PC-9 (cell line): ENCODE data around the gene RIOK3. TPM values are rescaled to one million over a fixed set of nuclear protein-coding genes. Genes with fewer than 3 reads are reported as not detected.

Experiments
- BruUV-seq: library from RNA; stranded (reverse); fragments of 400-500 nt; replicated peaks from 2 replicates; lab custom pipeline; 2021; lab: Mats Ljungman, UMichigan
- CTCF ChIA-PET: fragments of 300-600 bp; sonication (Branson Sonifier 250); formaldehyde crosslinking; loops from one replicate; lab custom pipeline; 2022; ENCODE audit warnings: antibody characterized with exemption; lab: Charles Lee
- POLR2A ChIA-PET: fragments of 300-600 bp; sonication (Branson Sonifier 250); formaldehyde crosslinking; loops from one replicate; lab custom pipeline; 2022; ENCODE audit warnings: antibody characterized with exemption; ENCODE audit not compliant: unreplicated experiment; lab: Charles Lee
- DNase-seq, 2 experiments: peaks; one replicate each; pipeline versions ENCODE4 v3.0.0 to v3.0.0-alpha.2; 2015 to 2022; ENCODE audit warnings: mixed read lengths in 1 of 2
- H2AFZ ChIP-seq: fragments of 200-600 bp; sonication (generic); 2 replicates; pipeline ENCODE4 v1.8.1; 2017; ENCODE audit warnings: antibody characterized with exemption
- H3F3A ChIP-seq: fragments of 200-600 bp; sonication (generic); 2 replicates; pipeline ENCODE4 v1.8.1; 2017; ENCODE audit warnings: antibody characterized with exemption, mild to moderate bottlenecking, low read depth; ENCODE audit not compliant: insufficient read depth
- H3K27ac ChIP-seq: fragments of 200-600 bp; sonication (generic); 2 replicates; pipeline ENCODE4 v1.6.1; 2016; ENCODE audit warnings: mixed run types
- H3K27me3 ChIP-seq: fragments of 200-600 bp; sonication (generic); 2 replicates; pipeline ENCODE4 v1.6.1; 2016; ENCODE audit warnings: low read depth, mixed run types; ENCODE audit not compliant: insufficient read depth
- H3K36me3 ChIP-seq: fragments of 200-600 bp; sonication (generic); 2 replicates; pipeline ENCODE4 v1.6.1; 2016; ENCODE audit warnings: low read depth, mixed run types
- H3K4me1 ChIP-seq: fragments of 200-600 bp; sonication (generic); replicated peaks from 2 replicates; pipeline ENCODE4 v1.6.1; 2016; ENCODE audit warnings: mixed run types; ENCODE audit not compliant: insufficient read depth
- H3K4me2 ChIP-seq: fragments of 200-600 bp; sonication (generic); 2 replicates; pipeline ENCODE4 v1.6.1; 2017; ENCODE audit warnings: mixed run types
- H3K4me3 ChIP-seq: fragments of 200-600 bp; sonication (generic); 2 replicates; pipeline ENCODE4 v1.6.1; 2016; ENCODE audit warnings: mixed run types
- H3K79me2 ChIP-seq: fragments of 200-600 bp; sonication (generic); 2 replicates; pipeline ENCODE4 v1.6.1; 2017; ENCODE audit warnings: low read depth, mixed run types
- H3K9me2 ChIP-seq: fragments of 200-600 bp; sonication (generic); 2 replicates; pipeline ENCODE4 v1.8.1; 2017; ENCODE audit warnings: mild to moderate bottlenecking; ENCODE audit not compliant: insufficient read depth
- H3K9me3 ChIP-seq: fragments of 200-600 bp; sonication (generic); 2 replicates; pipeline ENCODE4 v1.8.1; 2016; ENCODE audit warnings: low read depth; ENCODE audit not compliant: insufficient read depth
- H4K20me1 ChIP-seq: fragments of 200-600 bp; sonication (generic); 2 replicates; pipeline ENCODE4 v1.8.1; 2017; ENCODE audit not compliant: insufficient read depth
- EZH2 ChIP-seq: fragments of 200-600 bp; sonication (generic); IDR thresholded peaks from 2 replicates; pipeline ENCODE4 v1.8.0; 2017; ENCODE audit warnings: antibody characterized with exemption, low read depth
- intact Hi-C: fragments of 100-400 bp; cut with micrococcal nuclease; formaldehyde crosslinking; loops from one replicate; pipeline ENCODE4 v1.10.0; 2022; ENCODE audit not compliant: unreplicated experiment
- total RNA-seq: library from RNA; stranded (reverse); gene quantifications from 2 replicates; pipeline ENCODE4 v1.2.3, GENCODE V29; 2021
- TF ChIP-seq, protein P1 (sequence below): fragments of 200-600 bp; sonication (generic); conservative IDR thresholded peaks from 2 replicates; pipeline ENCODE4 v1.6.1; 2017; ENCODE audit warnings: mixed run types, antibody characterized with exemption, mild to moderate bottlenecking, moderate library complexity

The RIOK3 gene
- total RNA-seq, 1 experiment from 2014 or later: 39.9 TPM

- ChIA-PET CTCF (interaction anchor here (0.6 kb wide), 1 partner anchor 619 kb away, joined by 3 read pairs; no protein-coding TSS in a partner anchor), POLR2A (no interaction called here)
- H3K4me2 ChIP-seq: no peak overlapping the region
- intact Hi-C loops: no loop called here
- H4K20me1 ChIP-seq: no peaks in the 10 kb centered on the region
- H3K9me3 ChIP-seq: no peaks in the 10 kb centered on the region
- H2AFZ ChIP-seq: no peak overlapping the region
- TF ChIP-seq EZH2: no peak
- TF ChIP-seq, protein P1, sequence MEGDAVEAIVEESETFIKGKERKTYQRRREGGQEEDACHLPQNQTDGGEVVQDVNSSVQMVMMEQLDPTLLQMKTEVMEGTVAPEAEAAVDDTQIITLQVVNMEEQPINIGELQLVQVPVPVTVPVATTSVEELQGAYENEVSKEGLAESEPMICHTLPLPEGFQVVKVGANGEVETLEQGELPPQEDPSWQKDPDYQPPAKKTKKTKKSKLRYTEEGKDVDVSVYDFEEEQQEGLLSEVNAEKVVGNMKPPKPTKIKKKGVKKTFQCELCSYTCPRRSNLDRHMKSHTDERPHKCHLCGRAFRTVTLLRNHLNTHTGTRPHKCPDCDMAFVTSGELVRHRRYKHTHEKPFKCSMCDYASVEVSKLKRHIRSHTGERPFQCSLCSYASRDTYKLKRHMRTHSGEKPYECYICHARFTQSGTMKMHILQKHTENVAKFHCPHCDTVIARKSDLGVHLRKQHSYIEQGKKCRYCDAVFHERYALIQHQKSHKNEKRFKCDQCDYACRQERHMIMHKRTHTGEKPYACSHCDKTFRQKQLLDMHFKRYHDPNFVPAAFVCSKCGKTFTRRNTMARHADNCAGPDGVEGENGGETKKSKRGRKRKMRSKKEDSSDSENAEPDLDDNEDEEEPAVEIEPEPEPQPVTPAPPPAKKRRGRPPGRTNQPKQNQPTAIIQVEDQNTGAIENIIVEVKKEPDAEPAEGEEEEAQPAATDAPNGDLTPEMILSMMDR: no peak
- no TSS peak for BruUV-seq
- H3K27ac ChIP-seq: no peak overlapping the region
- H3K4me3 ChIP-seq: no peak overlapping the region
- H3K4me1 ChIP-seq: peaks cover 11% of the 10 kb centered on the region
- H3K79me2 ChIP-seq: no peaks in the 10 kb centered on the region
- no peaks in the 10 kb centered on the region for H3K27me3 ChIP-seq
- DNase-seq: no peak
- no peaks in the 10 kb centered on the region for H3F3A ChIP-seq
- H3K36me3 ChIP-seq: no peaks in the 10 kb centered on the region
- no peaks in the 10 kb centered on the region for H3K9me2 ChIP-seq
These were observed 40.6 kb downstream of the RIOK3 start for GRCh38 chr18:23493654-23494053.

- Histone ChIP-seq H3K4me3 (no peak overlapping the region), H4K20me1 (no peaks in the 10 kb centered on the region), H3K9me3 (no peaks in the 10 kb centered on the region), H3K9me2 (no peaks in the 10 kb centered on the region), H3K4me2 (no peak overlapping the region), H3K79me2 (no peaks in the 10 kb centered on the region), H3K4me1 (peaks cover 11% of the 10 kb centered on the region), H3K27ac (no peak overlapping the region), H2AFZ (no peak overlapping the region), H3F3A (no peaks in the 10 kb centered on the region), H3K36me3 (no peaks in the 10 kb centered on the region), H3K27me3 (no peaks in the 10 kb centered on the region)
- CTCF ChIA-PET: no interaction called here
- intact Hi-C loops: no loop called here
- no TSS peak for BruUV-seq
- POLR2A ChIA-PET: no interaction called here
- peak in 1 of 2 experiments; percentile 47 for DNase-seq
- TF ChIP-seq, protein P1: no peak
- TF ChIP-seq EZH2: no peak
These were observed 41.9 kb downstream of the RIOK3 start for GRCh38 chr18:23494992-23495391.

DNA sequence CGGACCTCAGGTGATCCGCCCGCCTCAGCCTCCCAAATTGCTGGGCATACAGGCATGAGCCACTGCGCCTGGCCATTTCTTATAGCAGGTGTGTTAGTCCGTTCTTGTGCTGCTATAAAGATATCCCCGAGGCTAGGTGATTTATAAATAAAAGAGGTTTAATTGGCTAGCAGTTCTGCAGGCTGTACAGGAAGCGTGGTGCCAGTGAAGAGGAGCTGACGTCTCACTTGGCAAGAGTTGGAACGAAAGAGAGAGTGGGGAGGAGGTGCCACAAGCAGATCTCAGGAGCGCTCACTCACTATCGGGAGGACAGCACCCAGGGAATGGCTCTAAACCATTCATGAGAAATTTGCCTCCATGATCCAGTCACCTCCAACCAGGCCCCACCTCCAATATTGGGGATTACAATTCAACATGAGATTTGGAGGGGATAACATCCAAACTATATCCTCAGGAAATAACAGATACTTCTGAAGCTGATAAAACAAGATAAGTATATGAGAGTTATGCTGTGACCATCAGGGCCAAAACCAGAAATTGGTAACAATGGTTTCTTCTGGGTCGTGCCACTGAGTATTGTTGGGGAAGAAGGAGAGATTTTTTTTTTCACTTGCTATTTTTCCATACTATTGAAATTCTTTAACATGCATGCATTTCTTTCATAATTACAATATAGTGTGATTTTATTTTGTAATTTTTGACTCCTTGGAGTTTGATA, 42.8 kb downstream of the RIOK3 start:
- no peak for TF ChIP-seq EZH2
- TF ChIP-seq, protein P1: no peak
- Histone ChIP-seq H3F3A (no peaks in the 10 kb centered on the region), H3K27me3 (no peaks in the 10 kb centered on the region), H3K9me2 (no peaks in the 10 kb centered on the region), H3K36me3 (no peaks in the 10 kb centered on the region), H3K27ac (no peak overlapping the region), H2AFZ (no peak overlapping the region), H3K79me2 (no peaks in the 10 kb centered on the region), H3K4me3 (no peak overlapping the region), H3K9me3 (no peaks in the 10 kb centered on the region), H3K4me1 (peaks cover 11% of the 10 kb centered on the region), H3K4me2 (no peak overlapping the region), H4K20me1 (no peaks in the 10 kb centered on the region)
- BruUV-seq: no TSS peak
- POLR2A ChIA-PET: no interaction called here
- DNase-seq: no peak
- intact Hi-C loops: no loop called here
- CTCF ChIA-PET: interaction anchor here (0.7 kb wide), 1 partner anchor 23 kb away, joined by 6 read pairs; no protein-coding TSS in a partner anchor
